Esophagus muscularis mucosa (tissue), 4 donors: ENCODE measurements around the gene EPAS1. TPM values are rescaled to one million over a fixed set of nuclear protein-coding genes. Genes with fewer than 3 reads are reported as not detected.

Experiments used
- DNase-seq: peaks from one replicate; pipeline ENCODE4 v3.0.0-alpha.2; 2017; ENCODE audit errors: extremely low spot score
- H3K27ac ChIP-seq, 4 donors: fragments of 200-600 bp; sonication (generic); replicated peaks in 1 of 4; 1 replicate in 3 of 4; 2 replicates in 1 of 4; pipeline ENCODE4 v1.5.1; 2016 to 2019; ENCODE audit warnings: mild to moderate bottlenecking in 1 of 4
- H3K27me3 ChIP-seq, 4 donors: fragments of 200-600 bp; sonication (generic); one replicate each; pipeline versions ENCODE4 v1.5.1 to v1.6.0; 2016 to 2019
- H3K36me3 ChIP-seq, 4 donors: fragments of 200-600 bp; sonication (generic); one replicate each; pipeline ENCODE4 v1.5.1; 2016 to 2019
- H3K4me1 ChIP-seq, 4 donors: fragments of 200-600 bp; sonication (generic); one replicate each; pipeline ENCODE4 v1.5.1; 2016 to 2019
- H3K4me3 ChIP-seq, 4 donors: fragments of 200-600 bp; sonication (generic); 1 replicate in 2 of 4; 2 replicates in 2 of 4; pipeline ENCODE4 v1.5.1; 2016 to 2019; ENCODE audit warnings: mild to moderate bottlenecking in 4 of 4, moderate library complexity in 1 of 4
- H3K9me3 ChIP-seq, 4 donors: fragments of 200-600 bp; sonication (generic); 1 replicate in 3 of 4; 2 replicates in 1 of 4; pipeline ENCODE4 v1.5.1; 2016 to 2019
- CTCF ChIP-seq, 3 experiments: fragments of 200-600 bp in 2 of 3; fragments of 450-650 bp in 1 of 3; sonication (generic) in 2 of 3; IDR thresholded peaks; one replicate each; pipeline ENCODE4 v1.5.1; 2017 to 2019; ENCODE audit warnings: antibody characterized with exemption in 3 of 3, mild to moderate bottlenecking in 2 of 3, moderate library complexity in 1 of 3
- EP300 ChIP-seq: sonication (generic); formaldehyde crosslinking; IDR thresholded peaks from one replicate; pipeline ENCODE4 v1.6.1; 2017; ENCODE audit warnings: antibody characterized with exemption
- POLR2A ChIP-seq: fragments of 450-650 bp; IDR thresholded peaks from one replicate; pipeline ENCODE4 v1.6.1; 2017; ENCODE audit warnings: antibody characterized with exemption, moderate library complexity, mild to moderate bottlenecking, low read depth
- POLR2AphosphoS5 ChIP-seq, 2 donors: sonication (generic); formaldehyde crosslinking; IDR thresholded peaks; one replicate each; pipeline ENCODE4 v1.6.1; 2017; ENCODE audit warnings: antibody characterized with exemption in 2 of 2
- WGBS: methylation state at CpG from one replicate; pipeline ENCODE4 v1.1.5; 2018; 5-methylcytosine and 5-hydroxymethylcytosine counted together
- intact Hi-C: fragments of 100-400 bp; cut with DNase I; formaldehyde crosslinking; loops from one replicate; pipeline ENCODE4 v1.15.1; 2023
- total RNA-seq, 4 donors: library from RNA; depleted of rRNA; stranded (reverse); fragments of >200 nt; gene quantifications; one replicate each; pipeline versions ENCODE4 v1.1.0 to v1.2.1, GENCODE V29; 2016

The EPAS1 gene
- total RNA-seq, 4 donors from 2014 or later = 113 to 225 (median 183) TPM

GRCh38 chr2:46365913-46366667, 68.9 kb downstream of the EPAS1 start:
- H3K36me3 ChIP-seq = peaks cover 15 to 78% (median 42%) of the 10 kb centered on the region in 4 donors
- DNase-seq = no peak
- intact Hi-C loops = loop anchor here (2.0 to 10.0 kb wide), 4 partner anchors 69 to 374 kb away; partner anchors contain the start of gene EPAS1
- no peaks in the 10 kb centered on the region for H3K27me3 ChIP-seq
- no peak overlapping the region for H3K4me3 ChIP-seq
- 87% methylated on average over 15 of the region's 15 CpGs for WGBS
- H3K4me1 ChIP-seq = peaks cover 0 to 22% (median 6%) of the 10 kb centered on the region in 4 donors
- no peak overlapping the region for H3K27ac ChIP-seq
- H3K9me3 ChIP-seq = no peaks in the 10 kb centered on the region
- TF ChIP-seq POLR2A (no peak), CTCF (IDR thresholded peaks at IDR 0.05) (peak in 2 of 3 experiments; percentile 30 to 41)

GRCh38 chr2:46366668-46367052, 69.5 kb downstream of the EPAS1 start:
- H3K36me3 ChIP-seq = peaks cover 20 to 78% (median 42%) of the 10 kb centered on the region in 4 donors
- H3K27ac ChIP-seq = no peak overlapping the region
- H3K4me1 ChIP-seq = peaks cover 0 to 22% (median 6%) of the 10 kb centered on the region in 4 donors
- H3K27me3 ChIP-seq = no peaks in the 10 kb centered on the region
- DNase-seq = no peak
- no peaks in the 10 kb centered on the region for H3K9me3 ChIP-seq
- intact Hi-C loops = loop anchor here (5.0 to 10.0 kb wide), 3 partner anchors 88 to 374 kb away; no protein-coding TSS in a partner anchor
- H3K4me3 ChIP-seq = no peak overlapping the region
- 83% methylated on average over 9 of the region's 9 CpGs for WGBS
- TF ChIP-seq POLR2AphosphoS5 (IDR thresholded peaks at IDR 0.05) (no peak), POLR2A (no peak), CTCF (IDR thresholded peaks at IDR 0.05) (no peak), EP300 (no peak)

- DNase-seq = no peak
- H3K4me1 ChIP-seq = peaks cover 0 to 22% (median 6%) of the 10 kb centered on the region in 4 donors
- no peaks in the 10 kb centered on the region for H3K9me3 ChIP-seq
- TF ChIP-seq EP300 (no peak), POLR2A (no peak), CTCF (IDR thresholded peaks at IDR 0.05) (no peak), POLR2AphosphoS5 (IDR thresholded peaks at IDR 0.05) (no peak)
- WGBS = 75% methylated on average over 6 of the region's 6 CpGs
- no peak overlapping the region for H3K27ac ChIP-seq
- intact Hi-C loops = loop anchor here (5.0 to 10.0 kb wide), 3 partner anchors 88 to 375 kb away; no protein-coding TSS in a partner anchor
- no peak overlapping the region for H3K4me3 ChIP-seq
- no peaks in the 10 kb centered on the region for H3K27me3 ChIP-seq
- H3K36me3 ChIP-seq = peaks cover 27 to 78% (median 42%) of the 10 kb centered on the region in 4 donors
These were observed 70.1 kb downstream of the EPAS1 start for GRCh38 chr2:46367286-46367685.

GRCh38 chr2:46368401-46368800, 71.2 kb downstream of the EPAS1 start:
- 80% methylated on average over 2 of the region's 2 CpGs for WGBS
- H3K36me3 ChIP-seq = peaks cover 28 to 80% (median 46%) of the 10 kb centered on the region in 4 donors
- intact Hi-C loops = loop anchor here (5.0 to 10.0 kb wide), 3 partner anchors 86 to 376 kb away; no protein-coding TSS in a partner anchor
- no peaks in the 10 kb centered on the region for H3K9me3 ChIP-seq
- no peak for DNase-seq
- peaks cover 0 to 22% (median 6%) of the 10 kb centered on the region in 4 donors for H3K4me1 ChIP-seq
- H3K27ac ChIP-seq = no peak overlapping the region
- no peaks in the 10 kb centered on the region for H3K27me3 ChIP-seq
- TF ChIP-seq POLR2A (no peak), EP300 (no peak), POLR2AphosphoS5 (IDR thresholded peaks at IDR 0.05) (no peak), CTCF (IDR thresholded peaks at IDR 0.05) (no peak)
- no peak overlapping the region for H3K4me3 ChIP-seq
